BE2C (cell line): Measurements from ENCODE around the gene ADGRL3.

Source experiments
- DNase-seq: peaks from one replicate; pipeline ENCODE4 v3.0.0-alpha.2; 2020
- H3K27me3 ChIP-seq: fragments of 250-450 bp; sonication (Bioruptor Pico); 2 replicates; pipeline ENCODE4 v1.5.1; 2020; ENCODE audit warnings: mild to moderate bottlenecking
- H3K36me3 ChIP-seq: fragments of 250-450 bp; sonication (Bioruptor Pico); 2 replicates; pipeline ENCODE4 v1.5.1; 2020; ENCODE audit warnings: mild to moderate bottlenecking
- H3K4me1 ChIP-seq: fragments of 250-450 bp; sonication (Bioruptor Pico); 2 replicates; pipeline ENCODE4 v1.5.1; 2020
- H3K4me3 ChIP-seq: 2 replicates; pipeline ENCODE4 v1.5.1; 2011; ENCODE audit warnings: low read depth, low read length
- H3K9me3 ChIP-seq: fragments of 250-450 bp; sonication (Bioruptor Pico); 2 replicates; pipeline ENCODE4 v1.5.1; 2020
- CTCF ChIP-seq: IDR thresholded peaks from 2 replicates; pipeline ENCODE4 v1.5.1; 2012; ENCODE audit warnings: mild to moderate bottlenecking, low read depth, low read length

The ADGRL3 gene

GRCh38 chr4:61532336-61533000 is 332.3 kb downstream of the ADGRL3 start:
- no peaks in the 10 kb centered on the region for H3K36me3 ChIP-seq
- no peak overlapping the region for H3K4me3 ChIP-seq
- no peaks in the 10 kb centered on the region for H3K9me3 ChIP-seq
- no peaks in the 10 kb centered on the region for H3K4me1 ChIP-seq
- no peaks in the 10 kb centered on the region for H3K27me3 ChIP-seq
- TF ChIP-seq CTCF: no peak
- no peak for DNase-seq

- Histone ChIP-seq H3K4me3 (no peak overlapping the region), H3K9me3 (no peaks in the 10 kb centered on the region), H3K36me3 (no peaks in the 10 kb centered on the region), H3K4me1 (no peaks in the 10 kb centered on the region), H3K27me3 (no peaks in the 10 kb centered on the region)
- no peak for DNase-seq
- no peak for TF ChIP-seq CTCF
Observed at GRCh38 chr4:61533140-61533539, 333.0 kb downstream of the ADGRL3 start.

- TF ChIP-seq CTCF: no peak
- DNase-seq: no peak
- H3K36me3 ChIP-seq: no peaks in the 10 kb centered on the region
- H3K4me3 ChIP-seq: no peak overlapping the region
- no peaks in the 10 kb centered on the region for H3K27me3 ChIP-seq
- H3K9me3 ChIP-seq: no peaks in the 10 kb centered on the region
- no peaks in the 10 kb centered on the region for H3K4me1 ChIP-seq
Observed at GRCh38 chr4:61540944-61541343, 340.8 kb downstream of the ADGRL3 start.

GRCh38 chr4:61541459-61541858 is 341.3 kb downstream of the ADGRL3 start:
- Histone ChIP-seq H3K9me3 (no peaks in the 10 kb centered on the region), H3K27me3 (no peaks in the 10 kb centered on the region), H3K4me1 (no peaks in the 10 kb centered on the region), H3K4me3 (no peak overlapping the region), H3K36me3 (no peaks in the 10 kb centered on the region)
- DNase-seq: no peak
- TF ChIP-seq CTCF: no peak

GRCh38 chr4:61543976-61544375 is 343.9 kb downstream of the ADGRL3 start:
- H3K4me1 ChIP-seq: no peaks in the 10 kb centered on the region
- H3K4me3 ChIP-seq: no peak overlapping the region
- no peak for TF ChIP-seq CTCF
- H3K27me3 ChIP-seq: no peaks in the 10 kb centered on the region
- DNase-seq: no peak
- no peaks in the 10 kb centered on the region for H3K36me3 ChIP-seq
- no peaks in the 10 kb centered on the region for H3K9me3 ChIP-seq

- no peak for TF ChIP-seq CTCF
- Histone ChIP-seq H3K4me3 (no peak overlapping the region), H3K27me3 (no peaks in the 10 kb centered on the region), H3K4me1 (no peaks in the 10 kb centered on the region), H3K9me3 (no peaks in the 10 kb centered on the region), H3K36me3 (no peaks in the 10 kb centered on the region)
- no peak for DNase-seq
Observed at GRCh38 chr4:61545902-61546480, 345.9 kb downstream of the ADGRL3 start.
